ENCODE data around the gene PDK2. TPM values are rescaled to one million over a fixed set of nuclear protein-coding genes. Genes with fewer than 3 reads are reported as not detected.

Gene PDK2
- total RNA-seq, 1 experiment from 2014 or later = 112 TPM

DNA sequence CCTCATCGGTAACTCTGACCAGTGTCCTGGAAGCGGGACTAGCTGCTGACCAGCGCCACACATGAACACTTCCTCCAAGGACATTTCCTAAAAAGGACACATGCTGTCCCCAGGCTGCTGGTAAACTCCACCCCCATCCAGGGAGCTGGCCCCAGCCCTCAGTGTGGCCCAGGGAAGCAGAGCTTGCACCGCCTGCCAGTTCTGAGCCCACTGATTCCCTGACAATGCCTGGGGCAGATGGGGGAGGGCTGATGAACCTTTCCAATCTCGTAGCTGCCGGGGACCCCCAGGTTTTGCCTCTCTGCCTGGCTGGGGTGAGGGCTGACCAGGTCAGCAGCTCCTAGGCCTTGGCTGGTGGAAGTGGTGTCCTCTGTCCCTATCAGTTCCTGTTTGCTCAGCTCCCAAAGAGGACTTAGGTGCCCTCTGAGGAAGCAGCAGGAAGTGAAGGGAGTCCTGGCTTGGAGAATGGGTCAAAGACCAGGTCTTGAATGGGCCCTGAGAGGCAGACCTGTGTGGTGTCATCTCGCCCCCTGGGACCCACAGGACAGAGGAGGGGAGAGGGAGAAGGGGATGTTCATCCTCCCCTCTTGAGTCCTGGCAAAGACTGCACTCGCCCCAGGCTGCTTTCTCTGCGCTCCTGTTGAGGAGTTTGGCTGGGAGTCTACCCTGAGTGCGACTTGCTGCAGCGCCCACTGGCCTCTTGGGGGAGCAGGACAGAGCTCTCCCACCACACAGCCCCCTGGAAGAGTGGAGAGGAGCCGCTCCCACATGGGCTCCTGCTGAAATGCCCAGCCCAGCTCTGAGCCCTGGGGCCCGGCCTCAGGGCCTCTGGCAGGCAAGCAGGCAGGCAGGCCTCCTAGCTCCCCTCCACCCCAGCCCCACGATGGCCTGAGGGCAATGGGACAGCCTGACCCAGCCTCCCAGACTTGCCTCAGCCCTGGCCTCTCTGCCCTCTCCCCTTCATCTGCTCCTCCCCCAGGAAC, 16.8 kb downstream of the PDK2 start:
- in situ Hi-C loops (cut with HindIII; ENCODE audit: low sequenced_read_pairs) = no loop called here
- peak; percentile 92 for DNase-seq (ENCODE audit: low spot score)

DNA sequence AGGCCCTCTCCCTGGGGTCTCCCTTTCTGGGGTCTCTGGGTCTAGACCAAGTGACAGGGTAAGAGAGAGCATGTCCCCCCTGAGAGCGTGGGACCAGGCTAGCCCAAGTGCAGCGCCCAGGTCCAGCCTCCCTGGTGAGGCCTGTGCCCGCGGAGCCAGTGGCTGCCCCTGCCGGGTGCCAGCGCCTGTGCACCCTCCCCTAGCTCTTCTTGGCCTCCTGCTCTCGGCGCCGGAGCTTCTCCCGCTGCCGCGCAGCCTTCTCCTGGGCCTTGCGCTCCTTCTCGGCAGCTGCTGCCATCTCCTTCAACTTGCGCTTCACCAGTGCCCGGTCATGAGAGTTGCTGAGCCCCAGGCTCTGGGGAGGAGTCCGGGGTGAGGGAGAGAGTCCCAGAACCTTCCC, 17.5 kb downstream of the PDK2 start:
- no peak for DNase-seq (ENCODE audit: low spot score)
- in situ Hi-C loops (cut with HindIII; ENCODE audit: low sequenced_read_pairs) = no loop called here

DNA sequence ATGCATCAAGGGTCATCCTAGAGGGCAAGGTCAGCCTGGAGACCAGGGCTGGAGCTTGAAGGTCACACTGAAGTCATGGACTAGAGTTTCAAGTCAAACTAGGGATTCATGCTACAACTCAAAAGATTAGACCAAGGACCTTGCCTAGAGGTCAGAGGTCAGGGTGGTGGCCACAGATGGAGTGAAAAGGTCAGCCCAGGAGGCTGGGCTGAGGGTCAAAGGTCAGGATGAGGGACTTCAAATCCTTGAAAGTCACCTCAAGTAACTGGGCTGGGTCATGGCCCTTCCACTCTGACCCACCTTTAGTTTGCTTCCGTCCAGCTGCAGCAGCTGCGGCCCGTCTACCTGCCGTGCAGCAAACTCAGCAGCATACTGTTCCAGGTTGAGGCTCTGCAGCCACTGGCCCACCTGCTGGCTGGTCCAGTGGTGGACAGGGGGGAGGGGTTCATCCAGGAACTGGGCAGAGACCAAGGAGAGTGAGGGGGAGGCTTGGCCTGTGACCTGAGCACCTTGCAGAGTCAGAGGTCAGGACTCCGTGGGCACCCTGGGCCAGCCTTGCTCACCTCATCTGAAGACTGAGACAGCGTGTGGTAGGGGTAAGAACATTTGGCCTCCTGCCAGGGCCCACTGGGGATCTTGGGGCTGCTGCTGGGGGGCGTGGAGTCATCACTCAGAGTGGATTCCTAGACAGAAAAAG, 18.6 kb downstream of the PDK2 start:
- in situ Hi-C loops (cut with HindIII; ENCODE audit: low sequenced_read_pairs) = no loop called here
- DNase-seq (ENCODE audit: low spot score) = no peak

DNA sequence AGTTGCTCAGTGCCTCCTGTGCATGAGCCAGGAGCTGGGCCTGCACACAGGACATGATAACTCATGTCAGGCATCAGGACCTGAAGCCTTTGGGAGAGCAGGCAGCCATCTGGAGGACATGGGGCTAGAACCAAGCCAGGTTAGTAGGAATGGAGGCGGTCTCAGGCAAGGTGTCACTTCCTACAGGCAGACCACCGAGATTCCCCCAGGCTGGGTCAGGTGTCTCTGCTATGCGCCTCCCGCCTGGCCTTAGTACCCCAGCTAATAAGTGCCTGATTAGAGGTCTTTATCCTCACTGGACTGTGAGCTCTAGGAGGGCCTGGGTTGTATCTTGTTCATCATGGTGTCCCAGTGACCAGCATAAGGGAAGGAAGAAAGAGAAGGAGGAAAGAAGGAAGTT, 19.2 kb downstream of the PDK2 start:
- in situ Hi-C loops (cut with HindIII; ENCODE audit: low sequenced_read_pairs) = no loop called here
- DNase-seq (ENCODE audit: low spot score) = no peak

DNA sequence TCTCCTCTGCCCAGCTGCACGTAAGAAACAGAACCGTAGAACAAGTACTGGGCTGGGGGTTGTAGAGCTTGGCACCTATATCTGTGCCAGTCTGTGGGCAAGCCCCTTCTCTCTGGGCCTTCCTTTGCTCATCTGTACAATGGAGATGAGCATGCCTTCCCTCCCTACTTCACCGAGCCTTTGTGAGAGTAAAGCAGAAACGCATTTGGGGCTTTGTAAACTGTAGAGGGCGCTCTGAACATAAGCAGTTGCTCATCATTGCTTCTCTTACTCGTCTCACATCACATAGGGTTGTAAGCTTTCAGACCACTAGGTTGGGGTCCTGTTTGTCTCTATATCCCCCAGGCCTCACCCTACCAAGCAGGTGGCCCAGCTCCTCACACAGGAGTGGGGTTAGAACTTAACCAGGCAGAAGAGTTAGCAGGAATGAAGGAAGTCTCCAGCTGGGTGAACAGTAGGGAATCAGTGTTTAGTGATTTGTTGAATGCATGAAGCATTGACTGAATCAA, 19.8 kb downstream of the PDK2 start:
- DNase-seq (ENCODE audit: low spot score) = peak; percentile 82
- in situ Hi-C loops (cut with HindIII; ENCODE audit: low sequenced_read_pairs) = no loop called here

DNA sequence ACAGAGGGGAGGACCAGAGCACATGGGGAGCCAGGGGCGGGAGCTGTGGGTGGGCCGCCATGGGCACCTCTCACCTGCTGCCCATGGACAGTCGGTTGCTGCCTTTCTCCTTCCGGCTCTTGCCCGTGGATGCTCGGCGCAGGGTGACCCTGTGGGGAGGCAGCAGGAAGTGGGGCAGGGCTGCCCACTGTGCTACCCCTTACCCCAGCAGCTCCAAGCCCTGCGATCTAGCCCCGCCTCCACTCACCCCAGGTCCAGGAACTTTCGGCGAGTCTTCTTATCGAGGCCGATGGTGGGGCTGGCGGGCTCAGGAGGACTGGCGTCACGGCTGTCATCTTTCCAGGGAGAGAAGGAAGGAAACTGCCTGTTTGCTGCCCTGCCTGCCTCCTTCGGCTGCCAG, 20.6 kb downstream of the PDK2 start:
- in situ Hi-C loops (cut with HindIII; ENCODE audit: low sequenced_read_pairs) = no loop called here
- DNase-seq (ENCODE audit: low spot score) = no peak

DNA sequence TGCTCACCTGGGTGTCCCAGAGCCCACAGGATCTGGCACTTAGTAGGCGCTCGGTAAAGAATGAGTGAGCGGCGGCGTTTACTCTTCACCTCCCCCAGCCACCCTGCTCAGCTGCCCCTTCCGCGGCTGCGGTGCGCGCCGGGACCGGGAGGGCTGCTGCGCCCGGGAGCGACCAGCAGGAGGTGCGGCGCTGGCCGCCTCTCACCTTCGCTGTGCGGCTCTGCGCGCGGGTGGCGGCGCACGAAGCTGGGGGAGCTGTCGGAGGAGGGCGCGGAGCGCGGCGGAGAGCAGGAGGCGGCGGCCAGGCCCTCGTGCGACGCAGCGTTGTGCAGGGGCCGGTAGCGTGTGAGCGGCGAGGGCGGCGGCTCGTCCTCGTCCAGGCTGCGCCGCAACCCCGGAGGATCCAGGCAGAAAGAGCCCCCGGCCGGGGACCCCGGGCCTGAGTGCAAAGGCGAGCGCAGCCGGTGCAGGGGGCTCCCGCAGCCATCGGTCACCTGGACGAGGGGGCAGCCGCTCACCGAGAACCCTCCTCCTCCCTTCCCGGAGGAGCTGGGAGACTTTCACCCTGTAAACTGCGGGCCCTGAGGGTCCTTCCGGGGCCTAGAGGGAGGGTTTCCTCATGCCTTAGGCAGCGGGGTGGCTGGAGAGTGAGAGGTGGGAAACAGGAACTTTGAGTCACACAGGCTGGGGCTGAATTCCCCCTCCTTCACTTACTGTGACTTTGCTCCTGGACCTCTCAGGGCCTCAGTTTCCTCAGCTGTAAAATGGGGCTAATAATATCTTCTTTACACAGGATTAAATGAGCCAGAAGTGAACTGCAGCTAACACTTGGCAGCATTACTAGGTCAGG, 22.3 kb downstream of the PDK2 start:
- DNase-seq (ENCODE audit: low spot score) = no peak

DNA sequence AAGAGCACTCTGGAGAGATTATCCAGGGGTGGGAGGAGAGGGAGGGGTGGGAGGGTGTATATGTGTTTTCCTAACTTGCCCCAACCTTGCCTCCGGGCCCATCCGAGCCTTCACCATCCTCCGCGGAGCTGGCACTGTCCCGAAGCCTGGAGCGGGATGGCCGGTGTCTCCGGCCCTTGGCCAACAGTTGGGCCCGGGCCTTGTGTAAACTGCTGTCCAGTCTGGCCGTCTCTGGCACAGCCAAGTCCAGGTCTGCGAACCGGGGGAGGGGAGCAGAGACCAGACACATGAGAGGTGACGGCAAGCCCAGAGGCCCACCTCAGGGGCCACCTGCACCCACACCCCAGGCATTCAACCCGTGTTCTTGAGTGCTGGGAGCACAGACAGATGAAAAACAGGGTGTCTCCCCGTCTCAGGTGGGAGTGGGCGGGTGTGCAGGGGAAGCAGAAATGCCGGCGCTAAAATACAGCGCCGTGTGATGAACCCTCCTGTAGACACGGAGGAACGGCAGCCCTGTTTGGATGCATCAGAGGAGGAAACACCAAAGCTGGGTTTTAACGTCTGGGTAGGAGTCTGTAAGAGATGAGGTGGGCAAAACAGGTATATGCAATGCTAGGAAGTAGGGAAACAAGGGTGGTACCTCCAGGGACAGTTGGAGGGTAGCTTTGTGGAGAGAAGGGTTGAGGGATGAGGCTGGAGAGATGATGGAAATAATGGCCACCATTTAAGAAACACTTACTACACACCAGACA, 23.1 kb downstream of the PDK2 start:
- in situ Hi-C loops (cut with HindIII; ENCODE audit: low sequenced_read_pairs) = no loop called here

More for the DNA sequence above, 22.3 kb downstream of the PDK2 start:
- in situ Hi-C loops (cut with HindIII; ENCODE audit: low sequenced_read_pairs) = no loop called here

DNA sequence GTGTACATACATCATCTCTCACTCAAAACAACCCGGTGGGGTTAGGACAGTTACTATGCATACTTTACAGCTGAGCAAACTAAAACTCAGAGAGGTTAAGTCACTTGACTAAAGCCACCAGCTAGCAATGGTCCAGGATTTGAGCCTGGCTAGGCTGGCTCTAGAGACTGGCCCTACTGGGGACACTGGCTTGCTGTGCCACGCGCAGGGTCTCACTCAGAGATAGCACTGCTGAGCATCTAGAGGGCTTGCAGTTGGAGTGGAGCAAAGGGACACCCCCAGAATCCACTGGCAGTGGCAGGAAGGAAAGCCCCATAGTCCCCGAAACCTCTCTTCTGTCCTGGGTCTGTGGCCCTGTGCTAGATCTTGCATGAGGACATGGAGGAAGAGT, 23.7 kb downstream of the PDK2 start:
- no peak for DNase-seq (ENCODE audit: low spot score)
- in situ Hi-C loops (cut with HindIII; ENCODE audit: low sequenced_read_pairs) = no loop called here

More for the DNA sequence above, 23.1 kb downstream of the PDK2 start:
- DNase-seq (ENCODE audit: low spot score) = peak; percentile 80

DNA sequence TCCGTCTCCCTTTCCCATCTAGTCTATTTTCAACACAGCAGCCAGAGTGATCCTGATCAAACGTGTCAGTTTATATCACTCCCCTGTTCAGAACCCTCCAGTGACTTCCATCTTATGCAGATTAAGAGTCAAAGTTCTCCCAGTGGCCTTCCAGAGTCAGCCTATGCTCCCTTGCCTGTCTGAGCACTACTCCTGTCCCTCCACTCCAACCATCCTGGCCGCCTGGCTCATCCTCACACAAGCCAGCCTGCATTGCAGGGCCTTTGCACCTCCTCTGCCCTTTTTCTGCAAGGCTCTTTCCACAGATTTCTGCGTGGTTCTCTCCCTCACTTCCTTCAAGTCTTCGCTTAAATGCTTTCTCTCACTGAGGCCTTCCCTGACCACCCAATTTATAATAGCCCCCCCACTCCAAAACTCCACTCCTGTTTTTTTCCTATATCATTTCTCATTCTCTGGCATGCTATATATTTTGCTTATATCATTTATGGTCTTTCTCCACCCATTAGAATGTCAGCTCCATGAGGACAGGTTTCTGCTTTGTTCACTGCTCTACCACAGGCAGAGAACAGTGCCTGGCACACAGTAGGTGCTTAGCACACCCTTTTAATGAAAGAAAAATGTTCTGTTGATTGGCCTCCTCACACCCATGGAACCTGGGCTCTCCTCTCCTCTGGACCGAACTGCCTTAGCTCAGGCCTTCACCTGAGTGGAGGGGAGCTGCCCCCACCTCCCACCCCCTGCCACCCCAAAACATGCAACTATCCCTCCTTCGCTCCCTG, 25.5 kb downstream of the PDK2 start:
- no peak for DNase-seq (ENCODE audit: low spot score)
- in situ Hi-C loops (cut with HindIII; ENCODE audit: low sequenced_read_pairs) = no loop called here

DNA sequence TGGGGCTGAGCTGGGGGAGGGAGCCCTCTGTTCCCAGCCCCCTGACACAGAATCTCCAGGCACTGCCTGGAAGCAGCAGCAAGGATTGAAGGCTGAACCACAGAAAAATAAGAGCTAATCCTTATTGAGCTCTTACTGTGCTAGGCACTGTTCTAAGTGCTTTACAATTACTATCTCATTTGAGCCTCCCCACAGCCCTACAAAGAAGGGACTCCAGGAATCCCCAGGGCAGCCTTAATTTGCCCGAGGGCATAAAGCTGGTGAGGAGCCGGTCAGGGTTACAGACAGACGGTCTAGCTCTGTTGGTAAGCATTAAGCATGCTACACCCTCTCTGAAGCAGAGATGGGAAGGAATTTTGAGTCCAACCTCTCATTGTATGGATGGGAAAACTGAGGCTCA, 27.8 kb downstream of the PDK2 start:
- no peak for DNase-seq (ENCODE audit: low spot score)
- in situ Hi-C loops (cut with HindIII; ENCODE audit: low sequenced_read_pairs) = no loop called here

DNA sequence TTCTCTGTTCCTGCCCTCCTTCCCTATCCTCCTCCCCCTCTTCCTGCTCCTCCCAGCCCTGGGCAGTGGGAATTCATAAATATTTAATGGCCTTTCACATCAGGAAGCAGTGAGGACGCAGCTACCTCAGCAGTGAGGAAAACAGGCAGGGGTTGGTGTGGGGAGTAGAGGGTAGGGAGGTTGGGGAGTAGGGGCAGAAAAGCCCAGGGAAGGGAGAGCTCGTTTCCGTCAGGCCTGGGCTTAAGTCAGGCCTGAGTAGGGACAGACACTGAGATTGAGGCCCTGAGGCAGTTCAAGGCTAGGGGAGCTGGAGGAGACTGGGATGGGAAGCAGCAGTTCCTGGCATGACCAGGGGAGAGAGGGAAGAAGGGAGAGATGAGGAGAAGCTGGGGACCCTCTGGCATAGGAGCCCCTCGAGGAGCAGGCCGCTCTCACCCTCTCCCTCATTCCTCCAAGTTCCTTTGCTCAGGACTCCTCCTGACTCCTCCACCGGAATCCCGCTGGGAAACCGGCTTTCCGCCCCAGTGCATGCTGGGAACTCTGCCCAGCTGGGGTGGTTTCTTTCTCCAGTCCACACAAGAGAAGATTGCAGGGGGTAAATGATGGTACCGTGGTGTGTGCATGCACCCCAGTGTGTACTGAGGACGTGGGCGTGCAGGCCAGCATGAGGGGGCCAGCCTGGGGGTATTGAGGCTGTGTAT, 28.6 kb downstream of the PDK2 start:
- in situ Hi-C loops (cut with HindIII; ENCODE audit: low sequenced_read_pairs) = no loop called here
- DNase-seq (ENCODE audit: low spot score) = peak; percentile 76

DNA sequence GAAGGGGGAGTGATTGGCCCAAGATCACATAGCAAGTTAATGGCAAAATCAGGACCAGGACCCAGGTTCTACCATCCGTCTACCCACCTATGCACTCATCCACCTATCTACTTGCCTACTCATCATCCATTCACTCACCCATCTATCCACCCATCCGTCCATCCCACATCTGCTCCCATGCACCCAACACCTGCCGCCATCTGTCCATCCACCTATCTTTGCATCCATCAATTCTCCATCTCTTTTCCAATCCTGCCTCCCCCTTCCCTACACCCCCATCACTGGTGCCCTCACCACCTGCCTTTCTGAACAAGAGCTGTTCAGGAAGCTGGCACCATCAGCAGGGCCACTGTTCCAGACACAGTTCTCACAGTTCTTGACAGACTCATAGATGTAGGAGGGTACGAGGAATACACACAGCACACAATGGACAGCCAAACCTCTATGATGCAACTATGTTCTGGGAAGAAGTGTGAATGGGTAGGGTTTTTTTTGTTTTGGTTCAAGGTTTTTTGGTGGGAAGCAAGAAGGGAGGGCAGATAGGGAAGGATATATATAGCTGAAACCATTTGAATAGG, 30.4 kb downstream of the PDK2 start:
- DNase-seq (ENCODE audit: low spot score) = no peak
- in situ Hi-C loops (cut with HindIII; ENCODE audit: low sequenced_read_pairs) = no loop called here

DNA sequence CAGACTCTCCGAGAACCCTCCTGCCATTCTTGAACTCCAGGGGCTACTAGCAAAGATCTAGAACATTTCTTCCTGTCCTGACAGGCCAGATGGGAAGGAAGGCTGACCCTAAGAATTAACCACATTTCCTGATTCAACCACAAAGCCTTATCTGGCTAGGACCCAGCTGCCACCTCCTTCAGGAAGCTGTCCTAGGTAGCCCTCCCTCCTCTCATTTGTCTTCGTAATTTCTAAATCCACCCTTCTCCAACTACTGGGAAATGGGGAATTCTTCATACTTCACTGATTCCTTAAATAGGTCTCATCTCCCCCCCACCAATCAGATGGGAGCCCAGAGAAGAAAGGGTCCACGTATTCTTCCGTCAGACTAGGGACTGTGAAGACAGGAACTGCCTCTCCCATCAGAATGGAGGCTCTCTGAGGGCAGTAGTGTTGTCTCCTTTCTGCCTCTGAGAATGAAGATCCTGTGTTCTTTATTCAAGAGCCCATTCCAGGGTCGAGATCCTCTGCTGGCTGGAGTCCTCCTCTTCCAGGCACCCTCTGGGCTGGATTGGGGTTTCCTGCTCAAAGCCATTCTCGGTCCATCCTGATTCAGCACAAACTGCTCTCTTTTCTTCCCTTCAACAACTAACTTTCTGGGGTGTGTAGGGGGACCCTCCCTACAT, 32.7 kb downstream of the PDK2 start:
- in situ Hi-C loops (cut with HindIII; ENCODE audit: low sequenced_read_pairs) = no loop called here
- no peak for DNase-seq (ENCODE audit: low spot score)

DNA sequence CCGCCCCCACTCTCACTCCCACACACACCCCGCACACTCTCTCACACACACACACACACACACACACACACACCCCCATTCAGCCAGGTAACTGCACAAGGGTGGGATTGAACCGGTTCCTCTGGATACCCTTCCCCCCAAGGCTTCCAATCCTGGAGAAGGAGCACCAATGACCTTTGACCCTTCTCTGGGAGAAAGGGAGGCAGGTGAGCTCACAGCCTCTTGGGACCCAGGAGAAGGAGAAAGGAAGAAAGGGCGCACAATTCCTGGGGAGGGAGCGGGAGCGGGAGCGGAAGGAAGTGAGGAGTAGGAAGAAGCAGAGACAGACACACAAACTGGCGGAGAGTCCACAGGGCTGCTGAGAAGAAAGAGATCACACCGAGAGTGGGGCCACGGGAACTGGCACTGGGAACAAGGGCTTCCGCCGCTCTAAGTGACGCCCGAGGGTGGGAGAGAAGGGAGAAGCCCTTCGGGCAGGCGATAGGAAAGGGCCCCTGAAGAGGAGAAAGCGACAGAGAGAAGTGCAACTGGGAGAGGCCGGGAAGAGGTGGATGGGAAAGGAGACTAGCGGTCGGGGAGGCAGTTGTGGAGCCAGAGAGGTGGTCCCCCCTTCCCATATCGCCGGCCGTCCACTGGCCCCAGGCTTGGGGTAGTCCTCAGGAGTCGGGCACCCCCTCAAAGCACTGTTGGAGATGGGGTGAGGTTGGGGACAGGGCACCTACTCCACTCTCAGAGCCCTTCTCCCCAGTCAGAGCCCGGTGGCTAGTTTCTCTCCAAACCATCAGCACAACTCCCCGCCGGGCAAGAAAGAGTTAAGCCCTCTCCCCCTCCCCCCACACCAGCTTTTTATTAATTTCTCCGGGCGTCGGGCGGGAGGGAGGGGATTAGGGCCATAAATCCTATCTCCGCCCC, 33.5 kb downstream of the PDK2 start:
- peak; percentile 63 for DNase-seq (ENCODE audit: low spot score)
- in situ Hi-C loops (cut with HindIII; ENCODE audit: low sequenced_read_pairs) = no loop called here

DNA sequence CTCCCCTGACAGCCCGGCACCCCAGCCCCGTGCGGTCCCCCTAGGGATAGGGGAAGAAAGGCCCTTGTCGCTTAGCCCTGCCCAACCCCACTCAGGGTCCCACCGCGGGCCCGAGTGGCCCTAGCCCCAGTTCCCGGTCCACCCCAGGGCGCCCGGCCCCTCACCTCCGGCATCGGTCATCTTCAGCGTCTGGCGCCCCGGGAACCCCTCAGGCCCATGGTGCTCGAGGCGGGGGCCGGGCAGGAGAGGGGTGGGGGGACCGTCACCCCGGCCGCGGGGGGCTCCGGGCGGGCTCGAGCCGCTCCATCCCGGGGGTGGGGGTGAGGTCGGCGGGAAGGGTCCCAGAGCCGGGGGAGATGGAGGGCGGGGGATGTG, 34.2 kb downstream of the PDK2 start:
- in situ Hi-C loops (cut with HindIII; ENCODE audit: low sequenced_read_pairs) = no loop called here
- no peak for DNase-seq (ENCODE audit: low spot score)
